DOHH2 (cell line): ENCODE data around the gene FGF11.

Experiments
- H3F3A ChIP-seq: fragments of 200-600 bp; sonication (generic), shearing (Covaris generic); 2 replicates; pipeline ENCODE4 v1.6.0; 2016; ENCODE audit warnings: antibody characterized with exemption, mild to moderate bottlenecking; ENCODE audit not compliant: control insufficient read depth, insufficient read depth
- H3K27ac ChIP-seq: fragments of 200-600 bp; sonication (generic); 2 replicates; pipeline ENCODE4 v1.5.1; 2014; ENCODE audit warnings: low read depth, mild to moderate bottlenecking, low read length, moderate library complexity
- H3K27me3 ChIP-seq: fragments of 200-600 bp; sonication (generic); 2 replicates; pipeline ENCODE4 v1.6.1; 2014; ENCODE audit warnings: mild to moderate bottlenecking, low read length, mixed read lengths; ENCODE audit not compliant: control insufficient read depth
- H3K36me3 ChIP-seq: fragments of 200-600 bp; sonication (generic); 2 replicates; pipeline ENCODE4 v1.6.1; 2014; ENCODE audit warnings: mild to moderate bottlenecking, low read length, moderate library complexity, mixed read lengths; ENCODE audit not compliant: control insufficient read depth
- H3K4me1 ChIP-seq: fragments of 200-600 bp; sonication (generic); 2 replicates; pipeline ENCODE4 v1.6.1; 2014; ENCODE audit warnings: mild to moderate bottlenecking, low read length, mixed read lengths; ENCODE audit not compliant: control insufficient read depth
- H3K4me2 ChIP-seq: fragments of 200-600 bp; sonication (generic); 2 replicates; pipeline ENCODE4 v1.6.0; 2014; ENCODE audit warnings: mild to moderate bottlenecking, low read length, moderate library complexity
- H3K4me3 ChIP-seq: fragments of 200-600 bp; sonication (generic); 2 replicates; pipeline ENCODE4 v1.5.1; 2014; ENCODE audit warnings: mild to moderate bottlenecking, low read length, mixed read lengths
- H3K79me2 ChIP-seq: fragments of 200-600 bp; sonication (generic); 2 replicates; pipeline ENCODE4 v1.6.1; 2014; ENCODE audit warnings: mild to moderate bottlenecking, low read length, mixed read lengths; ENCODE audit not compliant: control insufficient read depth
- H3K9me2 ChIP-seq: fragments of 200-600 bp; sonication (generic); replicated peaks from 2 replicates; pipeline ENCODE4 v1.6.1; 2014; ENCODE audit warnings: mild to moderate bottlenecking, low read length, mixed read lengths; ENCODE audit not compliant: control insufficient read depth
- H3K9me3 ChIP-seq: fragments of 200-600 bp; sonication (generic); 2 replicates; pipeline ENCODE4 v1.6.1; 2014; ENCODE audit warnings: antibody characterized with exemption, low read length, mixed read lengths; ENCODE audit not compliant: control insufficient read depth, insufficient read depth
- H4K20me1 ChIP-seq: fragments of 200-600 bp; sonication (generic); 2 replicates; pipeline ENCODE4 v1.6.0; 2014; ENCODE audit warnings: low read depth, mild to moderate bottlenecking, antibody characterized with exemption, low read length, moderate library complexity; ENCODE audit not compliant: control insufficient read depth, insufficient read depth
- EZH2phosphoT487 ChIP-seq: fragments of 200-600 bp; sonication (generic); IDR thresholded peaks from 2 replicates; pipeline ENCODE4 v1.6.1; 2017; ENCODE audit warnings: borderline replicate concordance, mild to moderate bottlenecking, antibody characterized with exemption, low read length, moderate library complexity, mixed read lengths
- TF ChIP-seq, protein P1 (sequence below): fragments of 200-600 bp; sonication (generic); IDR thresholded peaks from one replicate; pipeline ENCODE4 v1.5.1; 2014; ENCODE audit warnings: antibody characterized with exemption, mild to moderate bottlenecking, low read depth, low read length; ENCODE audit not compliant: poor library complexity, severe bottlenecking

FGF11 gene

DNA sequence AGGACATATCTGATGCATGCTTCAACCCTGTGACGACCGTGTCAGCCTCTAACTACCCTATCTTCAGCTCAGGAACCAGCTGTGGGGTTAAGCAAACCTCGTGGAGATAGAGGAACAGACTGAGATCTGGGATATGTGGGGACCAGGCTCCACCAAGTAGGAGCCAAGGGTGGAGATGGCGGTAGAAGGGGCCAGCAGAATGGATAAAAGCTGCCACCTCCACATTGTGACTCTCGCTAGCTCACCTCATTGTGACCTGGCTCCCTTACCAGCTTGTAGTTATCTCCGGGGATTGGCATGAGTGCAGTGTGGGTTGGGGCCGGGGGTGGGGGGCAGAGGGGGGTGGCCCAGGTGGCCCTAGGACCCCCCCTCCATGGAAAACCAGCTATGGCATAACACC lies 14.0 kb upstream of the FGF11 start, which contains the start of gene SPEM2:
TSS of gene SPEM2 (plus strand) at position 301 of the 400 bp plus-strand sequence. CDS start at position 374, 73 bp downstream.
- H3K9me3 ChIP-seq = no peaks in the 10 kb centered on the region
- no peaks in the 10 kb centered on the region for H4K20me1 ChIP-seq
- no peaks in the 10 kb centered on the region for H3K27me3 ChIP-seq
- H3K36me3 ChIP-seq = no peaks in the 10 kb centered on the region
- H3K4me3 ChIP-seq = no peak within 1 kb of the TSS
- no peak for TF ChIP-seq EZH2phosphoT487
- TF ChIP-seq, protein P1, sequence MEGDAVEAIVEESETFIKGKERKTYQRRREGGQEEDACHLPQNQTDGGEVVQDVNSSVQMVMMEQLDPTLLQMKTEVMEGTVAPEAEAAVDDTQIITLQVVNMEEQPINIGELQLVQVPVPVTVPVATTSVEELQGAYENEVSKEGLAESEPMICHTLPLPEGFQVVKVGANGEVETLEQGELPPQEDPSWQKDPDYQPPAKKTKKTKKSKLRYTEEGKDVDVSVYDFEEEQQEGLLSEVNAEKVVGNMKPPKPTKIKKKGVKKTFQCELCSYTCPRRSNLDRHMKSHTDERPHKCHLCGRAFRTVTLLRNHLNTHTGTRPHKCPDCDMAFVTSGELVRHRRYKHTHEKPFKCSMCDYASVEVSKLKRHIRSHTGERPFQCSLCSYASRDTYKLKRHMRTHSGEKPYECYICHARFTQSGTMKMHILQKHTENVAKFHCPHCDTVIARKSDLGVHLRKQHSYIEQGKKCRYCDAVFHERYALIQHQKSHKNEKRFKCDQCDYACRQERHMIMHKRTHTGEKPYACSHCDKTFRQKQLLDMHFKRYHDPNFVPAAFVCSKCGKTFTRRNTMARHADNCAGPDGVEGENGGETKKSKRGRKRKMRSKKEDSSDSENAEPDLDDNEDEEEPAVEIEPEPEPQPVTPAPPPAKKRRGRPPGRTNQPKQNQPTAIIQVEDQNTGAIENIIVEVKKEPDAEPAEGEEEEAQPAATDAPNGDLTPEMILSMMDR = no peak
- no peak within 1 kb of the TSS for H3K4me2 ChIP-seq
- H3K9me2 ChIP-seq = no peaks in the 10 kb centered on the region
- no peak within 1 kb of the TSS for H3K27ac ChIP-seq
- no peaks in the 10 kb centered on the region for H3F3A ChIP-seq
- no peaks in the 10 kb centered on the region for H3K79me2 ChIP-seq
- no peaks in the 10 kb centered on the region for H3K4me1 ChIP-seq

DNA sequence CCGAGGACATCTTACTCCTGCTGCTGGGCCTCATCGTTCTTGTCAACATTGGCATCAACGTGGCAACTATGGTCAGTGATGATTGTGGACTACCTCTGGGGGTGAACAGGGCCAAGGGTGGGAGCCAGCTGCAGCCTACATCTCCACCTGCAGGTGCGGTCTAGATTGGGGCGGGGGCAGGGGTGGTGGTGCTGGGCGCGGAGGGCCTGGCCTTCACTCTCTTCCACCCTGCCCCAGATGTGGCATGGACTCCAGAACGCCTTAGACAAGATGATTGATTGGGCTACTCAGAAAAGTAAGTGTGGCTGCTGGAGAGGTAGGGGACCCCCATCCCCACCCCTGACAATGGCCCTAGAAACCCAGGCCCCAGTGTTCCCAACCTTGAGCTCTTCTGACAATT lies 13.6 kb upstream of the FGF11 start:
- no peaks in the 10 kb centered on the region for H3K79me2 ChIP-seq
- no peaks in the 10 kb centered on the region for H3K36me3 ChIP-seq
- H3K27ac ChIP-seq = no peak overlapping the region
- H3K4me3 ChIP-seq = no peak overlapping the region
- H3K4me1 ChIP-seq = no peaks in the 10 kb centered on the region
- H3K9me3 ChIP-seq = no peaks in the 10 kb centered on the region
- H3K27me3 ChIP-seq = no peaks in the 10 kb centered on the region
- TF ChIP-seq EZH2phosphoT487 = no peak
- TF ChIP-seq, protein P1 = no peak
- H4K20me1 ChIP-seq = no peaks in the 10 kb centered on the region
- no peaks in the 10 kb centered on the region for H3K9me2 ChIP-seq
- no peaks in the 10 kb centered on the region for H3F3A ChIP-seq
- no peak overlapping the region for H3K4me2 ChIP-seq

DNA sequence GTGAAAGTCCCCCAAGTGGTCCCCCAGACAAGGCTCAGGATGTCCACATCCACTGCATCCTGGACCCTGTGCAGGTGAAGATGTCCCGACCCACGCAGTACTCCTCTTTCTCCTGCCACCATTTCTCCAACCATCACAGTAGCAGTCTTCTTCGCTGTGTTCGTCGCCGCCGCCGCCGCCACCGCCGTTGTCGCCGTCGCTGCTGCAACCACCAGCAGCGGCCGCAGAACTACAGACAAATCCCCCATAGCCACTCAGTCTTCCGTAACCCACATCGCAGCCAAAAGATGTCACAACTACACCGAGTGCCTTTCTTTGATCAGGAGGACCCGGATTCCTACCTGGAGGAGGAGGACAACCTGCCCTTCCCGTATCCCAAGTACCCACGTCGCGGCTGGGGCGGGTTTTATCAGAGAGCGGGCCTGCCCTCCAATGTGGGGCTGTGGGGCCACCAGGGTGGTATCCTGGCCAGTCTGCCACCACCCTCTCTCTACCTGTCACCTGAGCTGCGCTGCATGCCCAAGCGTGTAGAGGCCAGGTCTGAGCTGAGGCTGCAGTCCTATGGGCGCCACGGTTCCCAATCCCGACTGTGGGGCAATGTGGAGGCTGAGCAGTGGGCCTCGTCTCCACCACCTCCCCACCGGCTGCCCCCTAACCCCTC lies 13.0 kb upstream of the FGF11 start:
- Histone ChIP-seq H3F3A (no peaks in the 10 kb centered on the region), H3K9me3 (no peaks in the 10 kb centered on the region), H3K79me2 (no peaks in the 10 kb centered on the region), H3K4me2 (no peak overlapping the region), H3K9me2 (no peaks in the 10 kb centered on the region), H3K4me1 (no peaks in the 10 kb centered on the region), H4K20me1 (no peaks in the 10 kb centered on the region), H3K27me3 (no peaks in the 10 kb centered on the region), H3K36me3 (no peaks in the 10 kb centered on the region), H3K4me3 (no peak overlapping the region), H3K27ac (no peak overlapping the region)
- TF ChIP-seq, protein P1 = no peak
- TF ChIP-seq EZH2phosphoT487 = no peak
